ENCODE results near the gene STYK1. TPM values are rescaled to one million over a fixed set of nuclear protein-coding genes. Genes with fewer than 3 reads are reported as not detected.

The STYK1 gene
- total and polyA plus RNA-seq, 2 donors (not counting 1 experiment from before 2014, with no cell fraction given): 0.41 TPM; not detected in 1

GRCh38 chr12:10663869-10664268, 10.0 kb downstream of the STYK1 start:
- no peak overlapping the region for H3K4me3 ChIP-seq (replicated peaks in 1 of 4; ENCODE audit: control extremely low read depth in 1 of 4, insufficient read depth in 1 of 4, low read depth in 3 of 4, low read length in 4 of 4)
- no peak overlapping the region for H2AFZ ChIP-seq (ENCODE audit: low read length)
- DNase-seq (ENCODE audit: low read depth in 2 of 2): no peak
- H3K4me1 ChIP-seq (ENCODE audit: control insufficient read depth, extremely low read depth, insufficient read depth, low read length): no peaks in the 10 kb centered on the region
- no peaks in the 10 kb centered on the region for H4K20me1 ChIP-seq (ENCODE audit: control insufficient read depth, extremely low read depth, insufficient read depth, low read length)
- H3K9me3 ChIP-seq (ENCODE audit: control insufficient read depth, insufficient read depth, low read depth, low read length): no peaks in the 10 kb centered on the region
- no peak overlapping the region for H3K9ac ChIP-seq (ENCODE audit: insufficient read depth, low read length)
- TF ChIP-seq EZH2 (IDR thresholded peaks at IDR 0.05; ENCODE audit: low read length, missing control alignments) (no peak), CTCF (conservative IDR thresholded peaks at IDR 0.05 in 1 of 2, IDR thresholded peaks at IDR 0.05 in 1 of 2; ENCODE audit: low read depth in 1 of 2, low read length in 2 of 2) (no peak)
- H3K4me2 ChIP-seq (ENCODE audit: extremely low read depth, insufficient read depth, low read length): no peak overlapping the region
- no peaks in the 10 kb centered on the region for H3K27me3 ChIP-seq (ENCODE audit: control insufficient read depth, insufficient read depth, low read length)
- H3K27ac ChIP-seq (ENCODE audit: insufficient read depth, low read length): no peak overlapping the region
- no peaks in the 10 kb centered on the region for H3K36me3 ChIP-seq (ENCODE audit: control insufficient read depth, insufficient read depth, low read length)
- H3K79me2 ChIP-seq (ENCODE audit: control insufficient read depth, insufficient read depth, low read length): no peaks in the 10 kb centered on the region

GRCh38 chr12:10661338-10661737, 12.5 kb downstream of the STYK1 start:
- DNase-seq (ENCODE audit: low read depth in 2 of 2): peak in 1 of 2 donors; percentile 19
- no peaks in the 10 kb centered on the region for H3K4me1 ChIP-seq (ENCODE audit: control insufficient read depth, extremely low read depth, insufficient read depth, low read length)

GRCh38 chr12:10654003-10654402, 19.8 kb downstream of the STYK1 start:
- H3K27me3 ChIP-seq (ENCODE audit: control insufficient read depth, insufficient read depth, low read length): no peaks in the 10 kb centered on the region
- no peak overlapping the region for H3K4me3 ChIP-seq (replicated peaks in 1 of 4; ENCODE audit: control extremely low read depth in 1 of 4, insufficient read depth in 1 of 4, low read depth in 3 of 4, low read length in 4 of 4)
- TF ChIP-seq CTCF (conservative IDR thresholded peaks at IDR 0.05 in 1 of 2, IDR thresholded peaks at IDR 0.05 in 1 of 2; ENCODE audit: low read depth in 1 of 2, low read length in 2 of 2): no peak
- TF ChIP-seq EZH2 (IDR thresholded peaks at IDR 0.05; ENCODE audit: low read length, missing control alignments): no peak
- H3K9ac ChIP-seq (ENCODE audit: insufficient read depth, low read length): no peak overlapping the region
- no peaks in the 10 kb centered on the region for H3K36me3 ChIP-seq (ENCODE audit: control insufficient read depth, insufficient read depth, low read length)
- H3K4me1 ChIP-seq (ENCODE audit: control insufficient read depth, extremely low read depth, insufficient read depth, low read length): no peaks in the 10 kb centered on the region
- no peaks in the 10 kb centered on the region for H4K20me1 ChIP-seq (ENCODE audit: control insufficient read depth, extremely low read depth, insufficient read depth, low read length)
- no peak overlapping the region for H3K4me2 ChIP-seq (ENCODE audit: extremely low read depth, insufficient read depth, low read length)
- DNase-seq (ENCODE audit: low read depth in 2 of 2): no peak
- H3K27ac ChIP-seq (ENCODE audit: insufficient read depth, low read length): no peak overlapping the region
- H3K9me3 ChIP-seq (ENCODE audit: control insufficient read depth, insufficient read depth, low read depth, low read length): no peaks in the 10 kb centered on the region
- H2AFZ ChIP-seq (ENCODE audit: low read length): no peak overlapping the region
- no peaks in the 10 kb centered on the region for H3K79me2 ChIP-seq (ENCODE audit: control insufficient read depth, insufficient read depth, low read length)

More at GRCh38 chr12:10661338-10661737, 12.5 kb downstream of the STYK1 start:
- no peak overlapping the region for H3K27ac ChIP-seq (ENCODE audit: insufficient read depth, low read length)
- H3K9ac ChIP-seq (ENCODE audit: insufficient read depth, low read length): no peak overlapping the region
- no peak for TF ChIP-seq CTCF (conservative IDR thresholded peaks at IDR 0.05 in 1 of 2, IDR thresholded peaks at IDR 0.05 in 1 of 2; ENCODE audit: low read depth in 1 of 2, low read length in 2 of 2)
- no peak for TF ChIP-seq EZH2 (IDR thresholded peaks at IDR 0.05; ENCODE audit: low read length, missing control alignments)
- H3K79me2 ChIP-seq (ENCODE audit: control insufficient read depth, insufficient read depth, low read length): no peaks in the 10 kb centered on the region
- no peaks in the 10 kb centered on the region for H3K36me3 ChIP-seq (ENCODE audit: control insufficient read depth, insufficient read depth, low read length)
- H3K9me3 ChIP-seq (ENCODE audit: control insufficient read depth, insufficient read depth, low read depth, low read length): no peaks in the 10 kb centered on the region
- no peak overlapping the region for H3K4me2 ChIP-seq (ENCODE audit: extremely low read depth, insufficient read depth, low read length)
- H3K27me3 ChIP-seq (ENCODE audit: control insufficient read depth, insufficient read depth, low read length): no peaks in the 10 kb centered on the region
- no peaks in the 10 kb centered on the region for H4K20me1 ChIP-seq (ENCODE audit: control insufficient read depth, extremely low read depth, insufficient read depth, low read length)
- no peak overlapping the region for H3K4me3 ChIP-seq (replicated peaks in 1 of 4; ENCODE audit: control extremely low read depth in 1 of 4, insufficient read depth in 1 of 4, low read depth in 3 of 4, low read length in 4 of 4)
- no peak overlapping the region for H2AFZ ChIP-seq (ENCODE audit: low read length)

All from fibroblast of lung (primary cell).